CD4-positive, CD25-positive, alpha-beta regulatory T cell (primary cell): Measurements from ENCODE around the gene MAP1LC3A. TPM values are rescaled to one million over a fixed set of nuclear protein-coding genes. Genes with fewer than 3 reads are reported as not detected.

Source experiments
- ATAC-seq, 2 donors: fragments of 150-1000 bp; cut with Tn5 transposase; one replicate each; pipeline ENCODE4 v1.10.0; 2021; ENCODE audit warnings: low read depth in 2 of 2, moderate number of reproducible peaks in 2 of 2, moderate library complexity in 1 of 2
- DNase-seq, 3 donors: peaks; one replicate each; pipeline versions ENCODE4 v3.0.0 to v3.0.0-alpha.2; 2012 to 2022; ENCODE audit warnings: mixed read lengths in 1 of 3
- H3K27ac ChIP-seq: one replicate; pipeline ENCODE4 v1.7.0; 2013; ENCODE audit warnings: mild to moderate bottlenecking, low read length; ENCODE audit not compliant: insufficient read depth, poor library complexity, severe bottlenecking
- H3K27me3 ChIP-seq: one replicate; pipeline ENCODE4 v1.7.0; 2013; ENCODE audit warnings: low read length; ENCODE audit not compliant: control insufficient read depth, insufficient read depth
- H3K36me3 ChIP-seq: one replicate; pipeline ENCODE4 v1.7.0; 2013; ENCODE audit warnings: mild to moderate bottlenecking, low read length, moderate library complexity; ENCODE audit not compliant: control insufficient read depth, insufficient read depth
- H3K4me1 ChIP-seq: 2 replicates; pipeline ENCODE4 v1.7.0; 2013; ENCODE audit warnings: mild to moderate bottlenecking, low read length; ENCODE audit not compliant: insufficient read depth, control insufficient read depth, poor library complexity, severe bottlenecking
- H3K4me3 ChIP-seq: one replicate; pipeline ENCODE4 v1.7.0; 2013; ENCODE audit warnings: low read depth, mild to moderate bottlenecking, low read length, moderate library complexity
- H3K9me3 ChIP-seq, 2 experiments: 1 replicate in 1 of 2; 2 replicates in 1 of 2; pipeline ENCODE4 v1.7.0; 2013; ENCODE audit warnings: low read length in 2 of 2, mild to moderate bottlenecking in 1 of 2, moderate library complexity in 1 of 2; ENCODE audit not compliant: control insufficient read depth in 2 of 2
- H3K27ac Mint-ChIP-seq, 3 donors: one replicate each; pipeline ENCODE4 v1.8.0; 2020 to 2022; ENCODE audit warnings: mild to moderate bottlenecking in 3 of 3, mixed read lengths in 3 of 3, moderate library complexity in 2 of 3
- H3K27me3 Mint-ChIP-seq: one replicate; pipeline ENCODE4 v1.8.0; 2022; ENCODE audit warnings: mild to moderate bottlenecking, mixed read lengths
- H3K36me3 Mint-ChIP-seq: one replicate; pipeline ENCODE4 v1.8.0; 2020; ENCODE audit warnings: mixed read lengths
- H3K4me1 Mint-ChIP-seq, 4 donors: one replicate each; pipeline ENCODE4 v1.8.0; 2020 to 2022; ENCODE audit warnings: mixed read lengths in 4 of 4, mild to moderate bottlenecking in 1 of 4
- H3K4me3 Mint-ChIP-seq, 4 donors: one replicate each; pipeline ENCODE4 v1.8.0; 2020 to 2022; ENCODE audit warnings: mild to moderate bottlenecking in 4 of 4, mixed read lengths in 4 of 4, moderate library complexity in 3 of 4
- H3K9me3 Mint-ChIP-seq, 7 donors: one replicate each; pipeline ENCODE4 v1.8.0; 2020 to 2022; ENCODE audit warnings: mixed read lengths in 7 of 7, mild to moderate bottlenecking in 3 of 7, moderate library complexity in 2 of 7
- polyA plus RNA-seq, 4 donors: library from polyadenylated mRNA; unstranded; fragments of 300-500 nt; fragmentation: Illumina TruSeq; gene quantifications; one replicate each; pipeline ENCODE4 v1.2.3, GENCODE V29; 2021
- total RNA-seq: library from RNA; stranded (reverse); gene quantifications from one replicate; pipeline ENCODE4 v1.2.3, GENCODE V29; 2022

The MAP1LC3A gene
- total and polyA plus RNA-seq, 5 donors from 2014 or later = 3.9 to 23.9 (median 6.0) TPM

DNA sequence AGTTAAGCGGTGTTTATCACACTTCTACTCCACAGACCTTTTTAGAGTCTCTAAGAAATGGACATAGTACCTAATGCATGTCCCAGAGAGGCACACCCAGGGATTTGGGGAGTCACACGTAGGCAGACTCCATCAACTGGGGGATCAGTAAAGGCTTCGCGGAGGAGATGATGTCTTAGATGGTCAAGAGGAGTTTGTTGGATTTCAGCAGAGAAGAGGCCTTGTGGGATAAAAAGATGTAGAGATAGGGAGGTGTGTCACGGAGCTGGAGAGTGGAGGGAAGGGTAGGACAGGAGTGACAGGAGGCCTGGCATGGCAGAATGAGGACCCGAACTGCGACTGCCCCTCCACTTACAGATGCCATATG is 33.2 kb upstream of the MAP1LC3A start:
- Mint-ChIP-seq H3K36me3 (peaks cover 27% of the 10 kb centered on the region), H3K9me3 (no peaks in the 10 kb centered on the region), H3K4me1 (peaks cover 8 to 49% (median 31%) of the 10 kb centered on the region in 4 donors), H3K27me3 (no peaks in the 10 kb centered on the region), H3K27ac (peak overlapping the region in 1 of 3 donors; percentile 78), H3K4me3 (no peak overlapping the region)
- H3K27me3 ChIP-seq = no peaks in the 10 kb centered on the region
- H3K36me3 ChIP-seq = peaks cover 49% of the 10 kb centered on the region
- H3K9me3 ChIP-seq = no peaks in the 10 kb centered on the region
- DNase-seq (no peak), ATAC-seq (no peak)
- H3K4me3 ChIP-seq = no peak overlapping the region
- H3K27ac ChIP-seq = no peak overlapping the region
- peaks cover 10% of the 10 kb centered on the region for H3K4me1 ChIP-seq

DNA sequence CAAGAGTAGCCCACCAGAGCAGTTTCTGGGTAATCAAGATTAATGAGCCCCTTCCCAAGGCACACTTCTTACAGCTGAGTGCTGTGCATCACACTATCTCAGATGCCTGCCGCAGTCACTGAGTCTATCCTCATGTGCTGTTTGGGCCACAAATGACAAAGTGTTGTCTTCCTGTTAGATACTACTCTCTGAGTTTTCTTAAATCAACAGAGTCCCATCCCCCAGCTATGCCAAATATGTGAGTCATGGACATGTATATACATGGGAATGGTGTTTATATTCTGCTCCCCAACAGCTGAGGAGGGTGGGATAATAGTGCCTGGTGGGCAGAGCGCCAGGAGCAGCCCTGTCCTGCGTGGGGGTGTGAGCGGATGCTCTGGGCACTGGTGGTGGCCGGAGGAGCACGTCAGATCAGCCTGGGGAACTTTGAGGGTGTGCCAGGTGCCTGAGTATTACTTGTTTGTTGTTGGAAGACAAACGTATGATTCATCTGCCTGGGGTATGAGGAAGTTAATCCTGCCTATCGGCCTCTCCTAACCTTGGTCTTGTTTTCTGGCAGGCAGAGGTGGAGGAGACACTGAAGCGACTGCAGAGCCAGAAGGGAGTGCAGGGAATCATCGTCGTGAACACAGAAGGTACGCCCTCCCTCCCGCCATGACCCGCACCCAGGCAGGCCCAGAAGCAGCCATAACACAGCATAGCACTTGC is 32.7 kb upstream of the MAP1LC3A start:
- peaks cover 8 to 47% (median 31%) of the 10 kb centered on the region in 4 donors for H3K4me1 Mint-ChIP-seq
- Histone ChIP-seq H3K4me3 (no peak overlapping the region), H3K27ac (no peak overlapping the region), H3K9me3 (no peaks in the 10 kb centered on the region), H3K4me1 (peaks cover 8% of the 10 kb centered on the region), H3K36me3 (peaks cover 55% of the 10 kb centered on the region), H3K27me3 (no peaks in the 10 kb centered on the region)
- H3K4me3 Mint-ChIP-seq = no peak overlapping the region
- H3K27ac Mint-ChIP-seq = peak overlapping the region in 2 of 3 donors; percentile 55 to 85
- H3K36me3 Mint-ChIP-seq = peaks cover 31% of the 10 kb centered on the region
- H3K9me3 Mint-ChIP-seq = no peaks in the 10 kb centered on the region
- H3K27me3 Mint-ChIP-seq = no peaks in the 10 kb centered on the region
- ATAC-seq = no peak
- DNase-seq = no peak

DNA sequence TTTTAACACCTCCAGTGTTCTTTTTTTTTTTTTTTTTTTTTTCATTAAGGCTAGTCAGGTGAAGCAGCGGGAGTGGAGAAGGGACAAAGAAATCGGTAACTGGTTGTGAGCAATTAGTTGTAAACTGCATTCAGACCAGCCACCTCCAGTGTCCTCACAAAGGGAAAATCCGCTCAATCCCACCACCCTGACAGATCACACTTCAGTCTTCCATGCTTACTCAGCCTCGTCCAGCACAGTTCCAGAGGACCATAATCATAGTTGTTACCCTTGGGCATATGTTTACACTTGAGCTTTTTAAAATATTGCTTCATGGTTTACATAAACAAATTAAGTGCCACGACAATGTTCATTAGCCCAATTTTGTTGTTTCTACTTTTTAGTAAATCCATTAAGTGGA is 32.1 kb upstream of the MAP1LC3A start:
- H3K4me1 Mint-ChIP-seq = peaks cover 8 to 45% (median 27%) of the 10 kb centered on the region in 4 donors
- Histone ChIP-seq H3K4me1 (peaks cover 7% of the 10 kb centered on the region), H3K27me3 (no peaks in the 10 kb centered on the region), H3K36me3 (peaks cover 60% of the 10 kb centered on the region), H3K27ac (no peak overlapping the region), H3K4me3 (no peak overlapping the region), H3K9me3 (no peaks in the 10 kb centered on the region)
- H3K4me3 Mint-ChIP-seq = peak overlapping the region in 1 of 4 donors; percentile 25
- ATAC-seq (no peak), DNase-seq (no peak)
- peaks cover 34% of the 10 kb centered on the region for H3K36me3 Mint-ChIP-seq
- H3K9me3 Mint-ChIP-seq = no peaks in the 10 kb centered on the region
- H3K27me3 Mint-ChIP-seq = no peaks in the 10 kb centered on the region
- H3K27ac Mint-ChIP-seq = no peak overlapping the region

DNA sequence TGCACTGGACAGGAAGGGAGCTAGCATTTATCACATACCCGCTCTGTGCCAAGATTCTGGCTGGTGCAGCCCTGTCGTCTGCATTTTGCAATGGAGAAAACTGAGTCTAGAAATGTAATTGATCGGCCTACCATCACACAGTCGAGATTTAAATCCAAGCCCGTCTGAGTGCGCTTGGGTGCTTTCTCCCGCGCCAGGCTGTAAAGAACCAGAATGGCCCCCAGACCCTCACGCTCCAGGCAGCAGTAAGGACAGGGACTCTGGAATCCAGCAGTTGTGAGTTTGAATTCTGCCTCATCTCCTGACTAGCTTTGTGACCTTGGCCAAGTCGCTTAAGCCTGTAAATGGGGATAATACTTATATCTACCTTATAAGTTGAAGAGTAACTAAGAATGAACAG is 31.5 kb upstream of the MAP1LC3A start:
- Mint-ChIP-seq H3K4me3 (no peak overlapping the region), H3K27me3 (no peaks in the 10 kb centered on the region), H3K36me3 (peaks cover 35% of the 10 kb centered on the region), H3K9me3 (no peaks in the 10 kb centered on the region), H3K27ac (no peak overlapping the region), H3K4me1 (peaks cover 7 to 41% (median 24%) of the 10 kb centered on the region in 4 donors)
- Histone ChIP-seq H3K9me3 (no peaks in the 10 kb centered on the region), H3K27ac (no peak overlapping the region), H3K27me3 (no peaks in the 10 kb centered on the region), H3K4me1 (peaks cover 7% of the 10 kb centered on the region), H3K36me3 (peaks cover 65% of the 10 kb centered on the region), H3K4me3 (no peak overlapping the region)
- ATAC-seq = no peak
- DNase-seq = no peak

DNA sequence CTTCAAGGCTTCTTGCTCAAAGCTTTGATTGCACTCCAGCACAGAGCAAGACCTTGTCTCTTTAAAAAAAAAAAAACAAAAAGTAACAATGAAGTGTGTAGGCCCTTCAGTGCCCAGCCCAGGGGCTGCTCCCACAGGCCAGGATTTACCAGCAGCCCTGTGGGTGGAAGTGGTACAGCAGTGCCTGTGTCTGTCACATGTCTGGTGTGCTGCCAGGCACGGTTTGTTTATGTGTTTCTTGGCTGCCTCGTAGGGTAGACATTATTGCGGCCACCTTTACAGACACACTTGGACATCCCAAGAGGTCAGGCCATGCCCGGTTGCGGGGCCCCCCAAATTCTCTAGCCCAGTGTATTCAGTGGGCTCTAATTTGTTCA is 29.6 kb upstream of the MAP1LC3A start:
- Mint-ChIP-seq H3K9me3 (no peaks in the 10 kb centered on the region), H3K27me3 (no peaks in the 10 kb centered on the region)
- ATAC-seq = no peak

DNA sequence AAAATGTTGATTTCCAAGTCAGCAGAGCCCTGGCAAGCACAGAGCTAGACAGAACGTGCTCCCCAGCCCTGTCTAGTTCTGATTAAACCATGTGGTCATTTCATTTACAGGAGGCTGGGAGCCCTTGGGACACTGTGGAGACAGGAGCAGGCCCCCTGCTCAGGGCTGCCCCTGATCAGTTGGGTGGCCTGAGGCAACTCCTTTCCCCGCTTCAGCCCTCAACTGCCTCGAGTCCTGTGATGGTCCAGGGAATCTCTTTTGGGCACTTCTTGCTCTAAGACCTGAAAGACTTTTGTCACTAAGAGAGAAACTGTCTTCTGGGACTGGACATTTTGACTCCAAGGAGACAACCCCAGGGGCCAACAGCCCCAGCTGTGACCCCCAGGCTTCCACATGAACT is 28.8 kb upstream of the MAP1LC3A start:
- Histone ChIP-seq H3K27ac (no peak overlapping the region), H3K27me3 (no peaks in the 10 kb centered on the region), H3K36me3 (peaks cover 87% of the 10 kb centered on the region), H3K4me3 (no peak overlapping the region), H3K4me1 (no peaks in the 10 kb centered on the region), H3K9me3 (no peaks in the 10 kb centered on the region)
- H3K27me3 Mint-ChIP-seq = no peaks in the 10 kb centered on the region
- no peak overlapping the region for H3K4me3 Mint-ChIP-seq
- no peak overlapping the region for H3K27ac Mint-ChIP-seq
- ATAC-seq = no peak
- H3K9me3 Mint-ChIP-seq = no peaks in the 10 kb centered on the region
- DNase-seq = no peak
- peaks cover 35% of the 10 kb centered on the region for H3K36me3 Mint-ChIP-seq
- H3K4me1 Mint-ChIP-seq = peaks cover 0 to 17% (median 11%) of the 10 kb centered on the region in 4 donors

More for the DNA sequence above, 29.6 kb upstream of the MAP1LC3A start:
- Histone ChIP-seq H3K4me1 (no peaks in the 10 kb centered on the region), H3K36me3 (peaks cover 79% of the 10 kb centered on the region), H3K4me3 (no peak overlapping the region), H3K27ac (no peak overlapping the region), H3K27me3 (no peaks in the 10 kb centered on the region), H3K9me3 (no peaks in the 10 kb centered on the region)
- H3K4me1 Mint-ChIP-seq = peaks cover under 1 to 25% (median 9%) of the 10 kb centered on the region in 4 donors
- H3K36me3 Mint-ChIP-seq = peaks cover 29% of the 10 kb centered on the region
- H3K27ac Mint-ChIP-seq = no peak overlapping the region
- DNase-seq = no peak
- no peak overlapping the region for H3K4me3 Mint-ChIP-seq

GRCh38 chr20:34530342-34530741 is 28.2 kb upstream of the MAP1LC3A start:
- peaks cover 88% of the 10 kb centered on the region for H3K36me3 ChIP-seq
- DNase-seq (no peak), ATAC-seq (no peak)
- Mint-ChIP-seq H3K36me3 (peaks cover 38% of the 10 kb centered on the region), H3K4me3 (no peak overlapping the region), H3K4me1 (peaks cover 0 to 15% (median 9%) of the 10 kb centered on the region in 4 donors), H3K9me3 (no peaks in the 10 kb centered on the region), H3K27me3 (no peaks in the 10 kb centered on the region), H3K27ac (peak overlapping the region in 1 of 3 donors; percentile 88)
- no peak overlapping the region for H3K27ac ChIP-seq
- no peaks in the 10 kb centered on the region for H3K27me3 ChIP-seq
- H3K4me3 ChIP-seq = no peak overlapping the region
- H3K4me1 ChIP-seq = no peaks in the 10 kb centered on the region
- H3K9me3 ChIP-seq = no peaks in the 10 kb centered on the region
